Islet of Langerhans (tissue), 1 donor: ENCODE data around the gene UGT2B17.
"Not testable (repeated sequence)": the region's sequence is repeated elsewhere in the genome, so short reads cannot be mapped to it uniquely, and the experiment has no call there.

Source experiments
- FAIRE-seq: peaks from one replicate; lab custom pipeline; 2011; peaks lifted over from hg19 to GRCh38; lab: Jason Lieb, UNC

The UGT2B17 gene

GRCh38 chr4:68576272-68577125 lies at the start of gene UGT2B17:
TSS of gene UGT2B17 (minus strand) at chr4:68576322. CDS start at chr4:68568484, 7,838 bp downstream.
- no peak for FAIRE-seq

DNA sequence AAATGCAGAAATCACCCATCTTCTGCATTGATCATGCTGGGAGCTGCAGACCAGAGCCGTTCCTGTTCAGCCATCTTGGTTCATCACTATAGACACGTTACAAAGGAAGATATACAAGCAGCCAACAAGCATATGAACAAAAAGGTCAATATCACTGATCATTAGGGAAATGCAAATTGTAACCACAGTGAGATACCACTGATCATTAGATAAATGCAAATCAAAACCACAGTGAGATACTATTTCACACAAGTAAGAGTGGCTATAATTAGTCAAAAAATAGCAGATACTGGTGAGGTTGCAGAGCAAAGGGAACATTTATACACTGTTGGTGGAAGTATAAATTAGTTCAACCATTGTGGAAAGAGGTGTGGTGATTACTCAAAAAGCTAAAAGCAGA lies 46.6 kb upstream of the UGT2B17 start:
- FAIRE-seq = peak; percentile 9

DNA sequence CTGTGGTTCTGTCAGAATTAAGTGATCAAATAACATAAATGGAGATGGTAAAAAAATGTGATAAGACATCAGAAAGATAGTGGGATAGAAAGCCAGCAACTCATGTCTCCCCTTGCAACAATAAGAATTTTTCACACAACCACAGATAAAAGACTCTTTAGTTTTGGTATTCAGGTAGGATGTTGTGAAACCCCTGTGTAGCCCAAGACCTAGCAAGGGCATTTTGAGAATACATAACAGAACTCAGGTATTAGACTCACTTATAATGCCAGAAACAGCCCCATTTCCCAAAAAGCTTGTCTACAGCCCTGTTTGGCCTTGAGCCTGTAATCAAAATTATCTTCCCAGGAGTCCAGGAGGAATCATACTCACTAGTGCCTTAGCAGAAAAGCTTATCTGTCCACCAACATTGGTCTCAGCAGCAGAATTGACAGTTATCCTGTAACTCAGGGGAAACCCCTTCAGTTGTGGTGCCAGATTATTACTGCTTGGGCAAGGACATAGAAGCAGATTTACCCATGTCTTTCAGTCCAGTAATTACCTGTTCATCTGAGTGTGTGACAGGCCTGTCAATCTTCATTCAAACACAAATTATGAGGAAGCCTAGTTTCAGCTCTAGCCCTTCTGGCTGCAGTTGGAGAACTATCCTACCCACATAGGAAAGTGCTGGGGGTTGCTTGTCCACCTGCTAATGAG lies 41.0 kb upstream of the UGT2B17 start:
- FAIRE-seq = no peak

- no peak for FAIRE-seq
Measured at GRCh38 chr4:68615699-68616422, 39.7 kb upstream of the UGT2B17 start.

- no peak for FAIRE-seq
Measured at GRCh38 chr4:68613752-68614151, 37.6 kb upstream of the UGT2B17 start.

- peak; percentile 95 for FAIRE-seq
Measured at GRCh38 chr4:68606240-68606639, 30.1 kb upstream of the UGT2B17 start.

DNA sequence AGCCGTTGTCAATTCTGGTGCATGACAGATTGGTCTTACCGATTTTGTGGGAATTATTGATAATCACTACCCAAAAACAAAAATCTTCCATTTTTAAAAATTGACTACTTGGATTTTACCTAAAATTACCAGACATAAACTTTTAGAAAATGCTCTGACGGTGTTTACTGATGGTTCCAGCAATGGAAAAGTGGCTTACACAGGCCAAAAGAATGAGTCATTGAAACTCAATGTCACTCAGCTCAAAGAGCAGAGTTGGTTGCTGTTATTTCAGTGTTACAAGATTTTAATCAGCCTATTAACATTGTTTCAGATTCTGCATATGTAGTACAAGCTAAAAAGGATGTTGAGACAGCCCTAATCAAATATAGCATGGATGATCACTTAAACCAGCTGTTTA lies 23.0 kb upstream of the UGT2B17 start:
- FAIRE-seq = no peak

GRCh38 chr4:68597482-68597881 lies 21.4 kb upstream of the UGT2B17 start:
- FAIRE-seq = no peak

DNA sequence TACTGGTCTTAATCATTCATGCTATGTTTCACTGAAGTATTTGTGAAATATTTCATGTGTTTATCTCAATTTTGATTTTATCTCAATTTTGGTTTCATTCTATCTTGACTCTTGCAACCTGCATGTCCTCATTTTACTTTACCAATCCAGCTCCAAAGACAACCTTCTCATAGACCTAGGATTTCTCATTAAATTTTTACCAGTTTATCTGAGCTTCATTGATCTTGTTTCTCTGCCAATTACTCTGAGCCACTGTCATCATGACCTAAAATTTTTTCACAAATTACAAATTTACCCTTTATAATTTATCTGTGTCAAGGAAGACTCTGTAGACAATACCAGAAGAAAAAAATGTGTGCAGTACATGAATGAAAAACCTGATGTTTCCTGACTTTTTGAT lies 18.6 kb upstream of the UGT2B17 start:
- no peak for FAIRE-seq

DNA sequence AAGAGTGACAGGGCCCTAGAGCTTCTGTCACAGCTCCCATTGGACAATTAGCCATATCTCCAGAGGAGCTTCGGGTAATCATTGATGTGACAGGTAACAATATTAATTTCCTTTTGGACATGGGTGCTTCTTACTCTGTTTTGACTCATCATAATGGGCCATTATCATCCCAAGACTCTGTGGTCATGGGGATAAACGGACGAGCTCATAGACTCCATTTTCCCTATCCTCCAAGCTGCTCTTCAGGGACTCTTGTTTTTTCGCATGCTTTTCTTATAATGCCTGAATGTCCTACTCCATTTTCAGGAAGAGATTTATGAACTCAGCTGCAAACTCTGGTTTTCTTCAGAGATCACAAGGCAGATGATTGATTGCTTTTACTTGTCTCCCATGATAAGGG lies 17.0 kb upstream of the UGT2B17 start:
- FAIRE-seq = no peak

DNA sequence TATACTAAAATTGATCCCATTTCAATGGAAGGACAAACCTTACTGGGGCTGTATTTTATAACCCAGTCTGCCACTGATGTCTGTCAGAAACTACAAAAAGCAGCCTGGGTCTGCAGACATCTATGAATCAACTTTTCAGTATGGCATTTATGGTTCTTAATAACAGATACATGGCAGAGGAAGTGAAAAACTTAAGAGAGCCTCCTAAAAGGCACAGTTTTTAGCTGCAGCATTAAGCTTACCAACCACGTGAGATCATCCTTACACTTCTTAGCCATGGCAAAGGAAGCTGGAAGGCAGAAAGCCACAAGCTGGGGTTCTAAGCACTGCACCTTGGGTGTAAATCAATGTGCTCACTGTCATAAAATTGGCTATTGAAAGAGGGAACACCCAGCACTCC lies 16.6 kb upstream of the UGT2B17 start:
- no peak for FAIRE-seq

- no peak for FAIRE-seq
Measured at GRCh38 chr4:68591204-68591603, 15.1 kb upstream of the UGT2B17 start.

GRCh38 chr4:68589790-68590189 lies 13.7 kb upstream of the UGT2B17 start:
- FAIRE-seq = no peak

- no peak for FAIRE-seq
Measured at GRCh38 chr4:68582339-68582717, 6.2 kb upstream of the UGT2B17 start.

DNA sequence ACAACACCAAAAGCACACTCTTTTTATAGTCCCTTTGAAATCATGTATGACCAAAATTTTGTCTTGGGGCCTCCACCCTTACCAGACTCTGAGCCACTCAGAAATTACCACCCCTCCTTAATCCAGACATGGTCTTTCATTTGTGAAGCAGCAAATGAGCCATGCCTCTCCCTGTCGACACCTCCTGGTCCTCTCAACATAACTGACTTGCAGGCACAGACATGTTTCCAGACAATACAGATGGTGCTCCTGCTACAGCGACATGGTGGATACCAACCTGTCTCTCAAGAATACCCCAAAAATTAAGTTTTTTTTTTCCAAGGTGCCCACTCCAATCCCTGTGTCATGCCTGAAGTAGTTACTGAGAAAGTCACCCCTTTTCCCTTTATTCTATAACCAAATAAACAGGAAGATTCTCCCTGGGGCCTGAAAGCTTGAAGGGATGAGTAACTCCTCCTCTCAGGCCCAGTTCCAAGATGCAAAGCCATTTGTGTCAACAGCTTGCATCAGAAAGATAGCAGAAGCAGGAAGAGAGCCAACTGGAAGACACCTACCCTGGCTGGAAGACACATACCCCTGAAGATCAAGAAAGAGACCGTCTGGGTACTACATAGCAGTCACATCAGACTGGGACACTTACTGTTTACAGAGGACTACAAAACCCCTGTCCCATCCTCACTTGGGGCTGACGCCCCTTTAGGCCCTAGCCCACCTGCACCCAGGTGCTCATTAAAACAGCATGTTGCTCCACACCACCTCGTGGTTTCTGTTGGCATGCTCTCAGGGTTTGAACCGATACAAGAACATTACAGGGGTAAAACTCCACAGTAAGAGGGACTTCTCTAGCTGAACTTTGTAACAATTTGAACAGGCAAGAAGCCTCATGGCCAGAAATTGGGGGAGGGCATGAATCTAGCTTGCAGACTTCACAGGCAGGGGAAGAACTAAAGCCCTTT lies 5.5 kb upstream of the UGT2B17 start:
- FAIRE-seq = no peak

DNA sequence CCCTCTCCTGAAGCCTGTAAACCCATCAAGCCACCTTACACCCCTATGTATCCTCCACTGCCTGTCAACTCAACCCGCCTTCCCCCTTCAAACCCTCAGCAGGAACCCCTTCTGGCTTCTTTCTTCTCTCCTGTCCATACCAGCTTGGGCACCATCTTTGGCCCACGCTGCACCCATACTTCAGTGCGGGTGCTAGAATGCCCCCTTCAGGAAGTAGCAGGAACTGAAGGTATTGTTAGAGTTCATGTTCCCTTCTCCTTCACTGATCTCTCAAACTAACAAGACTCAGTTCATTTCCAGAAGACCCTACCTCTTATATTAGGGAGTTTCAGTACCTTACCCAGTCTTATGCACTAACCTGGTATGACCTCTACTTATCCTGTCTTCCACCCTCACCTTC lies 1.5 kb upstream of the UGT2B17 start:
- FAIRE-seq = no peak

GRCh38 chr4:68575636-68576035 lies 486 bp downstream of the UGT2B17 start:
- FAIRE-seq = not testable (repeated sequence)

- FAIRE-seq = no peak
Measured at GRCh38 chr4:68575081-68575480, 1.0 kb downstream of the UGT2B17 start.

- no peak for FAIRE-seq
Measured at GRCh38 chr4:68572653-68573170, 3.4 kb downstream of the UGT2B17 start.

DNA sequence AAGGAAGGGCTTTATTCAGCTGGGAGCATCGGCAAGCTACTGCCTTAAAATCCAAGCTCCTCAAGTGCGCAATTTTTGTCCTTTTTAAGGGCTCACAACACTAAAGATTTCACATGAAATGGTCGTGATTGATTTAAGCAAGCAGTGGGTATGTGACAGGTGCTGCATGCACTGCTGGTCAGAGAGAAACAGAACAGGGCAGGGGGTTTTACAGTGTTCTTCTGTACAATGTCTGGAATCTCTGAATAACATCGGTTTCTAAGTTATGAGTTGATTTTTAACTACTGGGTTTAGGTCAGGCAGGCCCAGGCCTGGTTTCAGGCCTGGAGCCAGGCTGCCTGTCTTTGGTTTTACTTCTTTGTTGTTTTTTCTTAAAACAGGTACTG lies 6.0 kb downstream of the UGT2B17 start:
- FAIRE-seq = no peak

DNA sequence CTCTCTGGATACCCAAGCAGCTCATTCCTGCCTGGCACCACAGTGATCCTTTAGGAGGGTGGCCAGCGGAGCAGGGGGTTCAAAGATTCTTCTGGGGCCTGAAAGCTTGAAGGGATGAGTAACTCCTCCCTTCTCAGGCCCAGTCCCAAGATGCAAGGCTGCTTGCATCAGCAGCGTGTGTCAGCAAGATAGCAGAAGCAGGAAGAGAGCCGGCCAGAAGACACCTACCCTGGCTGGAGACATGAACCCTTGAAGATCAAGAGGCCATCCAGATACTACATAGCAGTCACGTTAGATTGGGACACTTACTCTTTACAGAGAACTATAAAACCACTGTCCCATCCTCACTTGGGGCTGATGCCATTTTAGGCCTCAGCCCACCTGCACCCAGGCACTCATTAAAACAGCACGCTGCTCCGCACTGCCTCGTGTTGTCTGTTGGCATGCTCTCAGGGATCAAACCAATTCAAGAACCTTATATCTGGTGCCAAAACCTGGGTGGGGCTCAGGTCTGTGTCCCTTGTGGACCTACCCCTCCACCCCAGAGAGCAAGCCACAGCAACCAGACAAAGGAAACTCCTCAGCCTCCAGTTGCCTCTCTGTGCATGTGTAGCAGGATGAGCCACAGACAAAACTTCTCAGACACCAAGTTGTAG lies 6.5 kb downstream of the UGT2B17 start:
- no peak for FAIRE-seq
